GM18909 (cell line): ENCODE data around the gene EPSTI1.
A peak's percentile ranks its signal among the peaks of the same experiment; 100 is the strongest.

Experiments
- ATAC-seq: cut with Tn5 transposase; IDR thresholded peaks from one replicate; pipeline ENCODE4 v1.9.1; 2021; ENCODE audit warnings: mild to moderate bottlenecking; ENCODE audit not compliant: unreplicated experiment, poor library complexity

The EPSTI1 gene

GRCh38 chr13:42906257-42906656 lies 85.8 kb downstream of the EPSTI1 start:
- no peak for ATAC-seq

GRCh38 chr13:42905579-42905978 lies 86.5 kb downstream of the EPSTI1 start:
- no peak for ATAC-seq

- ATAC-seq: no peak
Observed at GRCh38 chr13:42899266-42899665, 92.8 kb downstream of the EPSTI1 start.

- no peak for ATAC-seq
Observed at GRCh38 chr13:42895776-42896175, 96.3 kb downstream of the EPSTI1 start.

- ATAC-seq: no peak
Observed at GRCh38 chr13:42894765-42895243, 97.2 kb downstream of the EPSTI1 start.

- no peak for ATAC-seq
Observed at GRCh38 chr13:42893214-42893671, 98.8 kb downstream of the EPSTI1 start.

GRCh38 chr13:42892760-42893159 lies 99.3 kb downstream of the EPSTI1 start:
- ATAC-seq: no peak

GRCh38 chr13:42891591-42891990 lies 100.5 kb downstream of the EPSTI1 start:
- no peak for ATAC-seq

GRCh38 chr13:42885325-42885724 lies 106.7 kb downstream of the EPSTI1 start:
- no peak for ATAC-seq

GRCh38 chr13:42883771-42884467 lies 108.1 kb downstream of the EPSTI1 start:
- no peak for ATAC-seq

- no peak for ATAC-seq
Observed at GRCh38 chr13:42883142-42883541, 108.9 kb downstream of the EPSTI1 start.

- no peak for ATAC-seq
Observed at GRCh38 chr13:42880056-42880605, 111.9 kb downstream of the EPSTI1 start.

- ATAC-seq: no peak
Observed at GRCh38 chr13:42878721-42879120, 113.3 kb downstream of the EPSTI1 start.

GRCh38 chr13:42876887-42877545 lies 115.0 kb downstream of the EPSTI1 start:
- peak; percentile 12 for ATAC-seq

GRCh38 chr13:42876270-42876714 lies 115.7 kb downstream of the EPSTI1 start:
- ATAC-seq: peak; percentile 93

GRCh38 chr13:42875475-42876269 lies 116.4 kb downstream of the EPSTI1 start:
- ATAC-seq: peak; percentile 27

GRCh38 chr13:42874221-42874620 lies 117.8 kb downstream of the EPSTI1 start:
- no peak for ATAC-seq

- no peak for ATAC-seq
Observed at GRCh38 chr13:42873081-42873480, 119.0 kb downstream of the EPSTI1 start.

GRCh38 chr13:42867232-42867631 lies 124.8 kb downstream of the EPSTI1 start:
- no peak for ATAC-seq

- no peak for ATAC-seq
Observed at GRCh38 chr13:42865768-42866102, 126.3 kb downstream of the EPSTI1 start.
